Adrenal gland (tissue), 12 donors: ENCODE data around the gene RSPH6A. TPM values are rescaled to one million over a fixed set of nuclear protein-coding genes. Genes with fewer than 3 reads are reported as not detected.

Source experiments
- DNase-seq, 7 donors: peaks; one replicate each; pipeline ENCODE4 v3.0.0-alpha.2; 2019 to 2020
- H3K27ac ChIP-seq, 5 donors: fragments of 200-600 bp; sonication (generic) in 4 of 5; 1 replicate in 3 of 5; 2 replicates in 2 of 5; pipeline versions ENCODE4 v1.5.1 to v1.8.0; 2016 to 2020; ENCODE audit warnings: mild to moderate bottlenecking in 1 of 5
- H3K27me3 ChIP-seq: fragments of 200-600 bp; 2 replicates; pipeline ENCODE4 v1.8.0; 2021
- H3K36me3 ChIP-seq, 2 donors: fragments of 200-600 bp; replicated peaks in 1 of 2; 1 replicate in 1 of 2; 2 replicates in 1 of 2; pipeline versions ENCODE4 v1.5.1 to v1.8.0; 2018 to 2022
- H3K4me1 ChIP-seq, 2 donors: fragments of 200-600 bp; replicated peaks in 1 of 2; 1 replicate in 1 of 2; 2 replicates in 1 of 2; pipeline versions ENCODE4 v1.5.1 to v1.8.0; 2018 to 2021
- H3K4me3 ChIP-seq, 4 donors: fragments of 200-600 bp; sonication (generic) in 3 of 4; one replicate each; pipeline ENCODE4 v1.5.1; 2016 to 2018
- H3K9me3 ChIP-seq, 3 donors: fragments of 200-600 bp; sonication (generic) in 1 of 3; replicated peaks in 1 of 3; 1 replicate in 2 of 3; 2 replicates in 1 of 3; pipeline versions ENCODE4 v1.5.1 to v1.8.0; 2016 to 2021
- POLR2A ChIP-seq, 2 donors: fragments of 450-650 bp; IDR thresholded peaks; one replicate each; pipeline ENCODE4 v1.6.1; 2017; ENCODE audit warnings: antibody characterized with exemption in 2 of 2, mild to moderate bottlenecking in 2 of 2, moderate library complexity in 1 of 2
- WGBS, 4 donors: extraction: QIAGEN DNeasy Blood & Tissue Kit in 2 of 4; methylation state at CpG; one replicate each; pipeline versions ENCODE4 v1.1.5 to v1.1.7; 2013 to 2017; 5-methylcytosine and 5-hydroxymethylcytosine counted together
- intact Hi-C, 2 donors: fragments of 100-400 bp; cut with DNase I; formaldehyde crosslinking; loops; one replicate each; pipeline versions ENCODE4 v1.14.1 to v1.15.0; 2022 to 2023
- polyA plus RNA-seq, 3 donors: library from polyadenylated mRNA; stranded (reverse); fragments of 200-250 nt in 2 of 3; fragments of 350-450 nt in 1 of 3; fragmentation: Illumina TruSeq in 1 of 3; extraction: RNeasy Lipid Tissue Mini Kit (QIAGEN cat#74804) in 1 of 3; gene quantifications; one replicate each; pipeline ENCODE4 v1.2.3, GENCODE V29; 2013 to 2014
- total RNA-seq, 9 donors: library from RNA; depleted of rRNA in 4 of 9; stranded (reverse); fragments of >200 nt in 4 of 9; fragments of 120-200 nt in 1 of 9; fragmentation: NEBNext Ultra II Directional in 1 of 9; extraction: Animal tissue kit (Norgen Biotek cat#: 25700) in 1 of 9; gene quantifications; one replicate each; pipeline versions ENCODE4 v1.1.0 to v1.2.4, GENCODE V29; 2013 to 2023
- TF ChIP-seq, protein P1 (sequence below), 6 experiments: fragments of 450-650 bp in 4 of 6; fragments of 200-600 bp in 2 of 6; sonication (generic) in 1 of 6; IDR thresholded peaks; 1 replicate in 5 of 6; 2 replicates in 1 of 6; pipeline versions ENCODE4 v1.5.1 to v1.8.0; 2016 to 2021; ENCODE audit warnings: antibody characterized with exemption in 6 of 6, mild to moderate bottlenecking in 2 of 6, moderate library complexity in 1 of 6
- donor health status: healthy with polysubstance abuse.
- donor health status: Bipolar disorder and iron deficiency.
- donor health status: DM: yes; HTN: yes; CAD: no.
- donor health status: DM: no; HTN: no; CAD: no.
- donor health status: DM: no; HTN: no; CAD: no.
- donor health status: DM: yes; HTN: yes; CAD: no.

The RSPH6A gene
- total and polyA plus RNA-seq, 12 donors = 0.06 to 0.24 (median 0.16) TPM; not detected in 8

DNA sequence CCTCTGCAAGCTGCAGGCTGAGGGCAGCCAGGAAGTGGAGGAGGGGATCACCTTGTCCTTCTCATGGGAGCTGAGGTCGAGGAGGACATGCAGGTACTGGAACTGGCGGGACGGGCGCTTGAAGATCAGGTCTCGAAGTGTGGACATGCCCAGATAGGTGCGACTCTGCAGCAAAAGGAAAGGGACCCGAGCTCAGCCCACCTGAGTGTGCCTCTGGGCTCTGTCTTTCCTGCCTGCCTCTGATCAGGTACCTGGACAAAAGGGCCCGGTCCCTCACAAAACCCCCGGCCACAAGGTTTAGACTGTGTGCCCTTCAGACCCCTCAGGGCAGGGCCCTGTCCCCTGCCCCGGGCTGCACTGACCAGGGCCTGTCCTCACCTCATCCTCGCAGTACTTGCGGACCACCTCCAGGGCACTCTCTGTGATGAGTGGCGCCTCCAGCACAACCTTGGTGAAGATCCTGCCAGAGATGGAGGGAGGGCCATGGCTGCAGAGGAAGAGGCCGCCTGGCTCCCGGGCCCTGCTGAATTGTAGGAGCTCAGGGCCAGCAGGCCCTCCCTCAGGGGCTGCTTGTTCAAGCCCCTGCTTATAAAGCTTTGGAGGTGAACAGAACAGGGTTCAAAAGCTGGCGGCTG is 12.5 kb upstream of the RSPH6A start:
- no peak for DNase-seq

GRCh38 chr19:45826934-45827333 is 11.8 kb upstream of the RSPH6A start:
- no peak for TF ChIP-seq POLR2A (IDR thresholded peaks at IDR 0.05)
- no peak overlapping the region for H3K4me3 ChIP-seq
- no peaks in the 10 kb centered on the region for H3K9me3 ChIP-seq
- WGBS, 4 donors = 49 to 79% (median 68%) methylated on average over 9 to 11 of the region's 11 CpGs
- peaks cover 0 to 86% of the 10 kb centered on the region in 2 donors for H3K36me3 ChIP-seq
- intact Hi-C loops = no loop called here
- H3K27ac ChIP-seq = no peak overlapping the region
- H3K27me3 ChIP-seq = no peaks in the 10 kb centered on the region
- DNase-seq = peak in 1 of 7 donors; percentile 64
- peaks cover 8% of the 10 kb centered on the region in 2 donors for H3K4me1 ChIP-seq

More for the DNA sequence above, 12.5 kb upstream of the RSPH6A start:
- 85 to 93% (median 91%) methylated on average over 11 to 16 of the region's 16 CpGs for WGBS, 4 donors
- Histone ChIP-seq H3K4me1 (peaks cover 8% of the 10 kb centered on the region in 2 donors), H3K36me3 (peaks cover 0 to 89% of the 10 kb centered on the region in 2 donors), H3K27ac (no peak overlapping the region), H3K4me3 (no peak overlapping the region), H3K27me3 (no peaks in the 10 kb centered on the region), H3K9me3 (no peaks in the 10 kb centered on the region)
- intact Hi-C loops = no loop called here
- TF ChIP-seq, protein P1, sequence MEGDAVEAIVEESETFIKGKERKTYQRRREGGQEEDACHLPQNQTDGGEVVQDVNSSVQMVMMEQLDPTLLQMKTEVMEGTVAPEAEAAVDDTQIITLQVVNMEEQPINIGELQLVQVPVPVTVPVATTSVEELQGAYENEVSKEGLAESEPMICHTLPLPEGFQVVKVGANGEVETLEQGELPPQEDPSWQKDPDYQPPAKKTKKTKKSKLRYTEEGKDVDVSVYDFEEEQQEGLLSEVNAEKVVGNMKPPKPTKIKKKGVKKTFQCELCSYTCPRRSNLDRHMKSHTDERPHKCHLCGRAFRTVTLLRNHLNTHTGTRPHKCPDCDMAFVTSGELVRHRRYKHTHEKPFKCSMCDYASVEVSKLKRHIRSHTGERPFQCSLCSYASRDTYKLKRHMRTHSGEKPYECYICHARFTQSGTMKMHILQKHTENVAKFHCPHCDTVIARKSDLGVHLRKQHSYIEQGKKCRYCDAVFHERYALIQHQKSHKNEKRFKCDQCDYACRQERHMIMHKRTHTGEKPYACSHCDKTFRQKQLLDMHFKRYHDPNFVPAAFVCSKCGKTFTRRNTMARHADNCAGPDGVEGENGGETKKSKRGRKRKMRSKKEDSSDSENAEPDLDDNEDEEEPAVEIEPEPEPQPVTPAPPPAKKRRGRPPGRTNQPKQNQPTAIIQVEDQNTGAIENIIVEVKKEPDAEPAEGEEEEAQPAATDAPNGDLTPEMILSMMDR (IDR thresholded peaks at IDR 0.05) = no peak
- no peak for TF ChIP-seq POLR2A (IDR thresholded peaks at IDR 0.05)

- H3K36me3 ChIP-seq = peaks cover 0 to 84% of the 10 kb centered on the region in 2 donors
- peaks cover 8% of the 10 kb centered on the region in 2 donors for H3K4me1 ChIP-seq
- H3K4me3 ChIP-seq = no peak overlapping the region
- no peaks in the 10 kb centered on the region for H3K9me3 ChIP-seq
- DNase-seq = no peak
- no peaks in the 10 kb centered on the region for H3K27me3 ChIP-seq
- no peak overlapping the region for H3K27ac ChIP-seq
- TF ChIP-seq, protein P1 (IDR thresholded peaks at IDR 0.05) = no peak
- no peak for TF ChIP-seq POLR2A (IDR thresholded peaks at IDR 0.05)
- 72 to 84% (median 81%) methylated on average over 16 to 22 of the region's 22 CpGs for WGBS, 4 donors
- intact Hi-C loops = no loop called here
Observed at GRCh38 chr19:45825917-45826893, 11.1 kb upstream of the RSPH6A start.

DNA sequence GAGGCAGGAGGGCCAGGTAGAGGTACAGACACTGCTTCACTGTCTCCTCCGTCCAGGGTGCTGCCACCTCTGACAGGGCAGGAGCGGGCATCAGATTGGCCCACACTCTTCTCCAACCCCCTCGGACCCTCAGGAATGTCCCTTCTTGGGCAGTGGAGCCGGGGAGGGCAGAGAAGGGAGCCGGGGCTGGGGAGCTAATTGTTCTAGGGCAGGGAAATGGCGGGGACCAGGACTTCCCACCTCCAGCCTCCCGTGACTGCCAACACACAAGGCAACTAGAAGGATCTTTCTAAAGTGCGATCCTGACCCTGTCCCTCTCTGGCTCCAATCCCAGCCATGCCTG is 10.1 kb upstream of the RSPH6A start:
- Histone ChIP-seq H3K4me1 (peaks cover 8% of the 10 kb centered on the region in 2 donors), H3K27me3 (no peaks in the 10 kb centered on the region), H3K27ac (peak overlapping the region in 2 of 5 donors; percentile 30 to 56), H3K36me3 (peaks cover 0 to 74% of the 10 kb centered on the region in 2 donors), H3K9me3 (no peaks in the 10 kb centered on the region), H3K4me3 (no peak overlapping the region)
- WGBS, 4 donors = 91 to 100% (median 95%) methylated on average over 3 to 8 of the region's 8 CpGs
- DNase-seq = no peak
- intact Hi-C loops = no loop called here
- TF ChIP-seq POLR2A (IDR thresholded peaks at IDR 0.05) = no peak
- TF ChIP-seq, protein P1 (IDR thresholded peaks at IDR 0.05) = no peak
